Astrocyte (in vitro differentiated cells and primary cell): ENCODE measurements around the gene PELI1. TPM values are rescaled to one million over a fixed set of nuclear protein-coding genes. Genes with fewer than 3 reads are reported as not detected.

ENCODE experiments used
- DNase-seq: peaks from one replicate; pipeline ENCODE4 v3.0.0-alpha.2; 2010; ENCODE audit warnings: low read depth
- FAIRE-seq: peaks from 2 replicates; lab custom pipeline; 2011; peaks lifted over from hg19 to GRCh38; lab: Jason Lieb, UNC
- H2AFZ ChIP-seq: 2 replicates; pipeline ENCODE4 v1.6.0; 2012; ENCODE audit warnings: low read depth, low read length, inconsistent platforms
- H3K27ac ChIP-seq: 2 replicates; pipeline ENCODE4 v1.5.1; 2011; ENCODE audit warnings: low read depth, low read length, inconsistent platforms
- H3K27me3 ChIP-seq: 2 replicates; pipeline ENCODE4 v1.6.0; 2011; ENCODE audit warnings: low read length, inconsistent platforms; ENCODE audit not compliant: insufficient read depth
- H3K36me3 ChIP-seq: 2 replicates; pipeline ENCODE4 v1.5.1; 2011; ENCODE audit warnings: low read length, inconsistent platforms; ENCODE audit not compliant: insufficient read depth
- H3K4me1 ChIP-seq: 2 replicates; pipeline ENCODE4 v1.5.1; 2011; ENCODE audit warnings: low read length, inconsistent platforms; ENCODE audit not compliant: insufficient read depth
- H3K4me2 ChIP-seq: 2 replicates; pipeline ENCODE4 v1.6.0; 2012; ENCODE audit warnings: low read length, inconsistent platforms
- H3K4me3 ChIP-seq: 2 replicates; pipeline ENCODE4 v1.5.1; 2011; ENCODE audit warnings: low read depth, mild to moderate bottlenecking, low read length, inconsistent platforms; ENCODE audit not compliant: insufficient read depth
- H3K79me2 ChIP-seq: 2 replicates; pipeline ENCODE4 v1.6.0; 2012; ENCODE audit warnings: mild to moderate bottlenecking, low read length, inconsistent platforms; ENCODE audit not compliant: insufficient read depth
- H3K9ac ChIP-seq: 2 replicates; pipeline ENCODE4 v1.6.0; 2012; ENCODE audit warnings: mild to moderate bottlenecking, low read length, inconsistent platforms
- H3K9me3 ChIP-seq: 2 replicates; pipeline ENCODE4 v1.5.1; 2012; ENCODE audit warnings: low read depth, mild to moderate bottlenecking, low read length, inconsistent platforms; ENCODE audit not compliant: insufficient read depth
- H4K20me1 ChIP-seq: 2 replicates; pipeline ENCODE4 v1.6.0; 2012; ENCODE audit warnings: low read length, inconsistent platforms; ENCODE audit not compliant: insufficient read depth
- H3K27ac Mint-ChIP-seq: one replicate; pipeline ENCODE4 v1.8.0; 2021; ENCODE audit warnings: mild to moderate bottlenecking, mixed read lengths; ENCODE audit not compliant: unreplicated experiment
- H3K27me3 Mint-ChIP-seq: one replicate; pipeline ENCODE4 v1.8.0; 2021; ENCODE audit warnings: low read depth, mixed read lengths; ENCODE audit not compliant: unreplicated experiment
- H3K36me3 Mint-ChIP-seq: one replicate; pipeline ENCODE4 v1.8.0; 2021; ENCODE audit warnings: low read depth, mixed read lengths; ENCODE audit not compliant: unreplicated experiment
- H3K4me1 Mint-ChIP-seq: one replicate; pipeline ENCODE4 v1.8.0; 2021; ENCODE audit warnings: low read depth, mixed read lengths; ENCODE audit not compliant: unreplicated experiment
- H3K4me3 Mint-ChIP-seq: one replicate; pipeline ENCODE4 v1.8.0; 2021; ENCODE audit warnings: mild to moderate bottlenecking, moderate library complexity, mixed read lengths; ENCODE audit not compliant: unreplicated experiment
- H3K9me3 Mint-ChIP-seq: one replicate; pipeline ENCODE4 v1.8.0; 2021; ENCODE audit warnings: mild to moderate bottlenecking, mixed read lengths; ENCODE audit not compliant: unreplicated experiment
- CTCF ChIP-seq: IDR thresholded peaks from 2 replicates; pipeline ENCODE4 v1.5.1; 2011; ENCODE audit warnings: low read depth, mild to moderate bottlenecking, inconsistent platforms, low read length, moderate library complexity; ENCODE audit not compliant: insufficient read depth
- EZH2 ChIP-seq: IDR thresholded peaks from 2 replicates; pipeline ENCODE4 v1.6.1; 2012; ENCODE audit warnings: mild to moderate bottlenecking, low read length, inconsistent platforms; ENCODE audit not compliant: insufficient read depth
- total RNA-seq: library from RNA; stranded (reverse); gene quantifications from 2 replicates; pipeline ENCODE4 v1.2.1, GENCODE V29; 2021

PELI1 gene
- total RNA-seq, 1 donor from 2014 or later, result 23.8 TPM

DNA sequence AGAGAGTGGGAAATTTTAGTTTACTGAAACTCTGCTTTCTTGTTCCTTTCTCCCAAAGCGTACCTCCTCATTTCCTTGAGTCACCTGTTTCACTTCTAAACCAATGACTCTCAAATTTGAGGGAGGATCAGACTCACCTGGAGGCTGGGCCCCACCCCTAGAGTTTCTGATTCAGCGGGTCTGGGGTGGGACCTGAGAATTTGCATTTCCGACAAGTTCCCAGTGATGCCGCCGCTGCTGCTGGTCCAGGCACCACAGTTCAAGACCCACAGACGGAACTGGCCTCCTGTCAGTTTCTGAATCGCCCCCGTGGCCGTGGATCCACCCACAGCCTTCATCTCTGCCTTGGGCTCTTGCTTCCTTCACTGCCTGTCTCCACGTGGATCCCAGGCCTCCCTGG lies 44.9 kb upstream of the PELI1 start:
- Mint-ChIP-seq H3K27ac (no peak overlapping the region), H3K27me3 (no peaks in the 10 kb centered on the region), H3K4me1 (peaks cover 6% of the 10 kb centered on the region), H3K9me3 (no peaks in the 10 kb centered on the region), H3K36me3 (no peaks in the 10 kb centered on the region), H3K4me3 (no peak overlapping the region)
- H2AFZ ChIP-seq, result no peak overlapping the region
- TF ChIP-seq EZH2 (no peak), CTCF (no peak)
- no peak overlapping the region for H3K4me3 ChIP-seq
- no peaks in the 10 kb centered on the region for H4K20me1 ChIP-seq
- H3K9me3 ChIP-seq, result no peaks in the 10 kb centered on the region
- no peak overlapping the region for H3K4me2 ChIP-seq
- FAIRE-seq (no peak), DNase-seq (no peak)
- H3K9ac ChIP-seq, result no peak overlapping the region
- no peak overlapping the region for H3K27ac ChIP-seq
- no peaks in the 10 kb centered on the region for H3K4me1 ChIP-seq
- H3K79me2 ChIP-seq, result no peaks in the 10 kb centered on the region
- H3K36me3 ChIP-seq, result no peaks in the 10 kb centered on the region
- H3K27me3 ChIP-seq, result no peaks in the 10 kb centered on the region

DNA sequence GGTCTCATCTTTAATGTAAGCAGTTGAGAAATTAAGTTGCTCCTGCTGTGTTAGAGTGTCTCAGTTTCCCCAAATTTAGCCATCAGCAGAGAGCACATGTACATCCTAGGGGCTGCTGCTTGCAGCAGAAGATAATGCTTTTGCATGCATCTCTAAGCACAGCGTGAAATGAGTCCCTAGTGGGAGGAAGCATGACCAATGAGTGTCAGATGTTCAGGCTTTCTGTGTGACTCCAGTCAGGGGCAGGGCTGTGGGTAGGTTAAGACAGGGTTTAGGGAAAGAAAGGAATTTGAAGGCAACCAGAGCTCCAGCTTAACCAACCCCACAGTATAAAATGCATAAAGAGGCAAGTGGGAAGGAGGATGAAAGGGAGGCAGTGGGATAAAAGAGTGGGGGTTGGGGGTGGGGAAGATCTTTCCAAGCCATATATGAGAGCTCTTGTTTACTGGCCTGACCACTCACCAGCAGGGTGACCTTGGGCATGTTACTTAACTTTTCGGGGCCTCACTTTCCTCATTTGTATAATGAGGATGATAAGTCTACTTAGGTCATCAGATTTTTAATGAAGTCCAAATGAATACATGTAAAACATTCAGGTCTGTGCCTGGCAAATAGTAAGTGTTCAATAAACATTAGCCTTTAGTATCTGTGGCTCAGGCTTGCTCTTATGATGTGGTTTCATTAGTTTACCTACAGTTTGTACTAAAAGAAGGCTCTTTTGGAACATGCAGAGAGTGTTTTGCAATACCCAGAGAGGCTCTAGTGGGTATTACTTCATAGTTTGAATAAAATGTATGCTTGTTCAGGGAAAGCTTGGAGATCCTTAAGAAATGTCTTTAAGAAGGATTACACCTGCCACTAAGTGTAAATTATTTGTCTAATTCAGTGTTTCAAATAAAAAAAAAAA lies 42.7 kb upstream of the PELI1 start:
- no peak overlapping the region for H3K9ac ChIP-seq
- no peaks in the 10 kb centered on the region for H3K36me3 ChIP-seq
- no peak overlapping the region for H3K27ac ChIP-seq
- H3K4me1 ChIP-seq, result no peaks in the 10 kb centered on the region
- H3K36me3 Mint-ChIP-seq, result peaks cover 3% of the 10 kb centered on the region
- TF ChIP-seq CTCF (no peak), EZH2 (no peak)
- no peak overlapping the region for H3K4me3 Mint-ChIP-seq
- H3K27me3 ChIP-seq, result no peaks in the 10 kb centered on the region
- no peaks in the 10 kb centered on the region for H3K27me3 Mint-ChIP-seq
- H3K79me2 ChIP-seq, result no peaks in the 10 kb centered on the region
- peaks cover 6% of the 10 kb centered on the region for H3K4me1 Mint-ChIP-seq
- H3K27ac Mint-ChIP-seq, result no peak overlapping the region
- no peak overlapping the region for H2AFZ ChIP-seq
- FAIRE-seq (no peak), DNase-seq (no peak)
- no peak overlapping the region for H3K4me2 ChIP-seq
- no peaks in the 10 kb centered on the region for H3K9me3 ChIP-seq
- no peaks in the 10 kb centered on the region for H4K20me1 ChIP-seq
- H3K4me3 ChIP-seq, result no peak overlapping the region
- H3K9me3 Mint-ChIP-seq, result no peaks in the 10 kb centered on the region
